Endothelial cell of umbilical vein (primary cell): ENCODE measurements around the gene RGS19. TPM values are rescaled to one million over a fixed set of nuclear protein-coding genes. Genes with fewer than 3 reads are reported as not detected.

Experiments used
- BruUV-seq: library from RNA; stranded (reverse); fragments of 400-500 nt; replicated peaks from 2 replicates; lab custom pipeline; 2021; lab: Mats Ljungman, UMichigan
- CTCF ChIA-PET: fragments of 300-600, 350-600 bp; sonication (Branson Sonifier 250); formaldehyde crosslinking; loops from one replicate; lab custom pipeline; 2021; ENCODE audit warnings: antibody characterized with exemption, inconsistent platforms; lab: Charles Lee
- POLR2A ChIA-PET: fragments of 300-600, 350-600 bp; sonication (Branson Sonifier 250); formaldehyde crosslinking; loops from one replicate; lab custom pipeline; 2021; ENCODE audit warnings: antibody characterized with exemption, inconsistent platforms; lab: Charles Lee
- DNase-seq: peaks from one replicate; pipeline ENCODE4 v3.0.0-alpha.2; 2011; ENCODE audit warnings: low read depth, low spot score
- FAIRE-seq: peaks from 2 replicates; lab custom pipeline; 2011; peaks lifted over from hg19 to GRCh38; lab: Jason Lieb, UNC
- H2AFZ ChIP-seq: 2 replicates; pipeline ENCODE4 v1.6.0; 2012; ENCODE audit warnings: low read depth, low read length, control low read depth, inconsistent platforms
- H3K27ac ChIP-seq: 2 replicates; pipeline ENCODE4 v1.5.1; 2011; ENCODE audit warnings: low read depth, mild to moderate bottlenecking, control low read depth, low read length, moderate library complexity; ENCODE audit not compliant: insufficient read depth
- H3K27me3 ChIP-seq, 2 experiments: 2 replicates each; pipeline versions ENCODE4 v1.6.0 to v1.6.1; 2011; ENCODE audit warnings: low read length in 2 of 2, mixed read lengths in 1 of 2; ENCODE audit not compliant: control insufficient read depth in 2 of 2, insufficient read depth in 2 of 2
- H3K36me3 ChIP-seq, 2 experiments: 2 replicates in 1 of 2; 3 replicates in 1 of 2; pipeline ENCODE4 v1.5.1; 2011; ENCODE audit warnings: low read length in 2 of 2, mild to moderate bottlenecking in 1 of 2, moderate library complexity in 1 of 2; ENCODE audit not compliant: control insufficient read depth in 2 of 2, insufficient read depth in 2 of 2; ENCODE audit errors: extremely low read depth in 1 of 2
- H3K4me1 ChIP-seq: 3 replicates; pipeline ENCODE4 v1.5.1; 2011; ENCODE audit warnings: mild to moderate bottlenecking, low read length; ENCODE audit not compliant: control insufficient read depth, insufficient read depth; ENCODE audit errors: extremely low read depth
- H3K4me2 ChIP-seq: 2 replicates; pipeline ENCODE4 v1.6.1; 2011; ENCODE audit warnings: low read length, control low read depth, mixed read lengths; ENCODE audit not compliant: insufficient read depth
- H3K4me3 ChIP-seq, 3 experiments: fragments of 200-600 bp in 1 of 3; sonication (generic), shearing (Covaris generic) in 1 of 3; replicated peaks in 1 of 3; 2 replicates each; pipeline ENCODE4 v1.5.1; 2011 to 2016; ENCODE audit warnings: control low read depth in 3 of 3, low read length in 3 of 3, mild to moderate bottlenecking in 2 of 3, inconsistent platforms in 1 of 3, low read depth in 1 of 3, moderate library complexity in 1 of 3; ENCODE audit not compliant: insufficient read depth in 1 of 3
- H3K79me2 ChIP-seq: 2 replicates; pipeline ENCODE4 v1.6.0; 2012; ENCODE audit warnings: low read length, inconsistent platforms; ENCODE audit not compliant: control insufficient read depth, insufficient read depth
- H3K9ac ChIP-seq: replicated peaks from 2 replicates; pipeline ENCODE3; 2011; ENCODE audit warnings: low read length, control low read depth; ENCODE audit not compliant: insufficient read depth; ENCODE audit errors: extremely low read depth
- H3K9me1 ChIP-seq: replicated peaks from 3 replicates; pipeline ENCODE4 v1.6.0; 2011; ENCODE audit warnings: mild to moderate bottlenecking, low read length; ENCODE audit not compliant: control insufficient read depth, insufficient read depth; ENCODE audit errors: extremely low read depth
- H3K9me3 ChIP-seq: replicated peaks from 2 replicates; pipeline ENCODE4 v1.5.1; 2012; ENCODE audit warnings: low read length, inconsistent platforms; ENCODE audit not compliant: control insufficient read depth, insufficient read depth
- H4K20me1 ChIP-seq: replicated peaks from 2 replicates; pipeline ENCODE3; 2011; ENCODE audit warnings: mild to moderate bottlenecking, low read length; ENCODE audit not compliant: control insufficient read depth, insufficient read depth; ENCODE audit errors: extremely low read depth
- CTCF ChIP-seq, 2 donors: IDR thresholded peaks; 1 replicate in 1 of 2; 2 replicates in 1 of 2; pipeline ENCODE4 v1.5.1; 2011; ENCODE audit warnings: low read length in 2 of 2, mild to moderate bottlenecking in 2 of 2, moderate library complexity in 2 of 2, control low read depth in 1 of 2, inconsistent platforms in 1 of 2, low read depth in 1 of 2; ENCODE audit not compliant: insufficient read depth in 1 of 2; ENCODE audit errors: extremely low read depth in 1 of 2
- EZH2 ChIP-seq: IDR thresholded peaks from 2 replicates; pipeline ENCODE4 v1.6.1; 2012; ENCODE audit warnings: borderline replicate concordance, low read depth, mild to moderate bottlenecking, moderate library complexity, low read length, inconsistent platforms; ENCODE audit not compliant: severe bottlenecking
- FOS ChIP-seq: IDR thresholded peaks from 2 replicates; pipeline ENCODE4 v1.6.1; 2011; ENCODE audit warnings: mild to moderate bottlenecking, low read length, moderate library complexity, borderline replicate concordance; ENCODE audit not compliant: insufficient read depth
- GATA2 ChIP-seq: IDR thresholded peaks from 2 replicates; pipeline ENCODE4 v1.7.0; 2011; ENCODE audit warnings: low read depth, mild to moderate bottlenecking, moderate library complexity, mixed read lengths, low read length; ENCODE audit not compliant: insufficient read length, insufficient read depth
- JUN ChIP-seq: IDR thresholded peaks from 2 replicates; pipeline ENCODE4 v1.6.1; 2011; ENCODE audit warnings: borderline replicate concordance, low read depth; ENCODE audit not compliant: insufficient read length, insufficient read depth
- MAX ChIP-seq: IDR thresholded peaks from 2 replicates; pipeline ENCODE4 v1.6.1; 2011; ENCODE audit not compliant: insufficient read depth, insufficient read length
- MYC ChIP-seq: IDR thresholded peaks from one replicate; pipeline ENCODE4 v1.6.1; 2011; ENCODE audit warnings: mild to moderate bottlenecking, low read depth, low read length
- POLR2A ChIP-seq: IDR thresholded peaks from 2 replicates; pipeline ENCODE4 v1.6.1; 2012; ENCODE audit warnings: low read depth, mild to moderate bottlenecking, control low read depth, low read length
- POLR2AphosphoS5 ChIP-seq: IDR thresholded peaks from 2 replicates; pipeline ENCODE4 v1.6.1; 2012; ENCODE audit warnings: low read depth, mild to moderate bottlenecking, control low read depth, low read length, moderate library complexity; ENCODE audit not compliant: insufficient read depth
- dilution Hi-C: fragments of 300-500 bp; cut with MboI; formaldehyde crosslinking; loops from one replicate; pipeline ENCODE4 v1.15.0; 2019; ENCODE audit warnings: low sequenced_read_pairs; ENCODE audit not compliant: extremely low pct_ligation_motif_present
- intact Hi-C: fragments of 100-400 bp; cut with micrococcal nuclease; formaldehyde crosslinking; loops from one replicate; pipeline ENCODE4 v1.10.0; 2022
- polyA plus RNA-seq, 4 experiments: library from polyadenylated mRNA; depleted of rRNA in 3 of 4; stranded (reverse) in 3 of 4; unstranded in 1 of 4; fragments of >200 nt; gene quantifications; 2 replicates each; pipeline versions ENCODE4 v1.2.1 to v1.2.3, GENCODE V29; 2011 to 2012; ENCODE audit warnings: missing spikeins in 1 of 4
- total RNA-seq: library from RNA; stranded (reverse); gene quantifications from 2 replicates; pipeline ENCODE4 v1.2.3, GENCODE V29; 2021

RGS19 gene
- total and polyA plus RNA-seq, 2 donors (not counting 3 experiments of a cell fraction or from before 2014, with no cell fraction given) = 27.8 to 33.7 TPM

GRCh38 chr20:64029293-64030117 is 49.8 kb downstream of the RGS19 start:
- Histone ChIP-seq H2AFZ (no peak overlapping the region), H3K4me1 (no peaks in the 10 kb centered on the region), H3K9me3 (no peaks in the 10 kb centered on the region), H3K79me2 (no peaks in the 10 kb centered on the region), H4K20me1 (no peaks in the 10 kb centered on the region), H3K9me1 (no peaks in the 10 kb centered on the region), H3K36me3 (peaks cover 8 to 52% of the 10 kb centered on the region in 2 experiments), H3K4me3 (no peak overlapping the region), H3K9ac (no peak overlapping the region), H3K27ac (no peak overlapping the region), H3K4me2 (no peak overlapping the region), H3K27me3 (no peaks in the 10 kb centered on the region)
- intact Hi-C loops = no loop called here
- dilution Hi-C loops = no loop called here
- no TSS peak for BruUV-seq
- CTCF ChIA-PET = interaction anchor here (0.9 to 2.6 kb wide), 2 partner anchors 9 kb away, joined by 6 to 15 read pairs; no protein-coding TSS in a partner anchor
- DNase-seq (no peak), FAIRE-seq (no peak)
- POLR2A ChIA-PET = no interaction called here
- TF ChIP-seq MYC (no peak), CTCF (IDR thresholded peaks at IDR 0.05; ENCODE audit: extremely low read depth in 1 of 2, insufficient read depth in 1 of 2, low read depth in 1 of 2, low read length in 2 of 2) (no peak), GATA2 (no peak), POLR2A (no peak), EZH2 (no peak), MAX (no peak), FOS (no peak), JUN (no peak), POLR2AphosphoS5 (no peak)
